Ishikawa (cell line): Measurements from ENCODE around the gene PRR12.
A peak's percentile ranks its signal among the peaks of the same experiment; 100 is the strongest.

Experiments
- CEBPB ChIP-seq: IDR thresholded peaks from 2 replicates; pipeline ENCODE4 v1.6.1; 2012
- CREB1 ChIP-seq: IDR thresholded peaks from 2 replicates; pipeline ENCODE4 v1.6.1; 2012; ENCODE audit warnings: low read depth
- EGR1 ChIP-seq: IDR thresholded peaks from 2 replicates; pipeline ENCODE4 v1.6.1; 2012
- EP300 ChIP-seq: IDR thresholded peaks from 2 replicates; pipeline ENCODE4 v1.6.1; 2012; ENCODE audit warnings: borderline replicate concordance
- FOXM1 ChIP-seq: IDR thresholded peaks from 2 replicates; pipeline ENCODE4 v1.6.1; 2012; ENCODE audit warnings: low read depth, borderline replicate concordance
- RAD21 ChIP-seq: IDR thresholded peaks from 2 replicates; pipeline ENCODE4 v1.6.1; 2012; ENCODE audit warnings: low read depth
- REST ChIP-seq: IDR thresholded peaks from 2 replicates; pipeline ENCODE4 v1.6.1; 2012; ENCODE audit warnings: low read depth, mild to moderate bottlenecking
- TAF1 ChIP-seq: IDR thresholded peaks from 2 replicates; pipeline ENCODE4 v1.6.1; 2012; ENCODE audit warnings: low read depth, mild to moderate bottlenecking
- TEAD4 ChIP-seq: IDR thresholded peaks from 2 replicates; pipeline ENCODE4 v1.6.1; 2012
- USF1 ChIP-seq: IDR thresholded peaks from 2 replicates; pipeline ENCODE4 v1.6.1; 2012
- YY1 ChIP-seq: IDR thresholded peaks from 2 replicates; pipeline ENCODE4 v1.6.1; 2012; ENCODE audit warnings: low read depth
- ZBTB7A ChIP-seq: IDR thresholded peaks from 2 replicates; pipeline ENCODE4 v1.6.1; 2012; ENCODE audit warnings: low read depth
- TF ChIP-seq, protein P1 (sequence below): IDR thresholded peaks from 2 replicates; pipeline ENCODE4 v1.6.1; 2012

DNA sequence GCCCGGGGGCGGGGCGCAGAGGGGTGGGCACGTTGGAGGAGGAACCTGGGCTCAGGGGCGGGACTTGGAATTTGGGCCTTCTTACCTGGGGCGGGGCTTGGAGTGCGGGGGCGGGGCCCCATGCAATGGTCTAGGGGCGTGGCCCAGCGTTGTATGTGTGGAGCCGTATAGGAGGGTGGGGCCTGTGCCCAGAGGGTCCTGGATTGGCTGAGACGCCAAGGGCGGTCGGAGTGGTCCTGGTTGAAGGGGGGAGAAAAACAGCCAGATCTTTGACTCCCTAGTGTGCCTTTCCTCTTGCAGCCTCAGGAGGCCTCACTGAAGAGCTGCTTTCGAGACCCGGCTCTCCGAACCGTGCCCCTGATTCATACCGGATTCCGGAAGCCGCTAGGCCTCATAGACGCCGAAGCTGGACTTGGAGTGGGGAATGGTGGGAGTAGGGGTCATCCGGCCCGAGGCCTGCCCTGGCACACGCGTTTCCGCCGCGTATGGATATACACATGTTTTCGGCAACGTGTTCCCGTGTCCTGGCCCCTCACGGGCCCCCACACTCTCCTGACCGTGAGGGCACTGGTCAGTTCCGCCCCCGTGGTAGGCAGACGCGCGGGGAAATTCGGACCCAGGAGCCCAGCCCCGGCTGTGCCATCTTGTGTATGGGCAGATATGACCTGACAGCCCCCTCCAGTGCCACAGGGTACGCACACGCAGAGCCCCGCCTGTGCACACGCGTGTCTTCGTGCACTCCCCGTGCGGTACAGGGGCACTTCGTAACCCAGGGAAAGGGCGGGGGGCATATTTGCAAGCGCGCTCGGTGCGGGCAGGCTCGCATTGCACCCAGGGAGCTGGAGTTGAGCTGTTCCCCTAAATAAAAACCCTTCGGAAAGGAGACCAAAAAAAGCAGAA is 661 bp upstream of the PRR12 start:
- TF ChIP-seq YY1 (0 out of 2 replicates have a peak, but pooled peaks have one; percentile 50), REST (no peak), RAD21 (no peak), ZBTB7A (peak; percentile 11; the same call in 1 of the 2 replicates), EGR1 (peak; percentile 76), FOXM1 (no peak), TAF1 (peak; percentile 8; the same call in 1 of the 2 replicates), EP300 (no peak), USF1 (no peak), CEBPB (no peak), CREB1 (no peak), TEAD4 (peak; percentile 18)
- TF ChIP-seq, protein P1, sequence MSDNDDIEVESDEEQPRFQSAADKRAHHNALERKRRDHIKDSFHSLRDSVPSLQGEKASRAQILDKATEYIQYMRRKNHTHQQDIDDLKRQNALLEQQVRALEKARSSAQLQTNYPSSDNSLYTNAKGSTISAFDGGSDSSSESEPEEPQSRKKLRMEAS, result peak; percentile 73
